HG03460 (cell line): Measurements from ENCODE around the gene ABCD2.
"Not testable (repeated sequence)": the region's sequence is repeated elsewhere in the genome, so short reads cannot be mapped to it uniquely, and the experiment has no call there.

Experiments used
- ATAC-seq: cut with Tn5 transposase; IDR thresholded peaks from one replicate; pipeline ENCODE4 v1.9.1; 2021; ENCODE audit not compliant: unreplicated experiment

ABCD2 gene

DNA sequence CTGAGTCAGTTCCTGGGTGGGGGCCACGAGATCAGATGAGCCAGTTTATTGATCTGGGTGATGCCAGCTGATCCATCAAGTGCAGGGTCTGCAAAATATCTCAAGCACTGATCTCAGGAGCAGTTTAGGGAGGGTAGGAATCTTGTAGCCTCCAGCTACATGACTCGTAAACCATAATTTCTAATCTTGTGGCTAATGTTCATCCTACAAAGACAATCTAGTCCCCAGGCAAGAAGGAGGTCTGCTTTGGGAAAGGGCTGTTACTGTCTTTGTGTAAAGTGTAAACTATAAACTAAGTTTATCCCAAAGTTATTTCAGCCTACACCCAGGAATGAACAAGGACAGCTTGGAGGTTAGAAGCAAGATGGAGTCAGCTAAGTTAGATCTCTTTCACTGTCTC, 75.4 kb downstream of the ABCD2 start:
- not testable (repeated sequence) for ATAC-seq

DNA sequence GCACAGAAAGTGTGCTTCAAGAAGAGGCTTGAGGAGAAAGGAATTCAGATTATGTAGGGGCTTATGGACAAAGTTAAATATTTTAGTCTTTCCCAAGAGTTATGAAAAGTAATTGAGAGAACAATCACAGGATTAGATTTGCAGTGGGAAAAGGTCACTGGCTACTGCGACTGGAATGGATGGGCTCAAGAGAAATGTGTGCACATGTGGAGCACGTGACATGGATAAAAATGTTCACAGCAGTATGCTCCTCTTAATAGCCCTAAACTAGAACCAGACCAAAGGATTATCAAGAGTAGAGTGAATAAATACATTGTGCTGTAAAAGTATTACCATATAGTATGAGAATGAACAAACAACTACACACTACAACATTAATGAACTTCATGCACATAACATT, 78.1 kb downstream of the ABCD2 start:
- no peak for ATAC-seq

DNA sequence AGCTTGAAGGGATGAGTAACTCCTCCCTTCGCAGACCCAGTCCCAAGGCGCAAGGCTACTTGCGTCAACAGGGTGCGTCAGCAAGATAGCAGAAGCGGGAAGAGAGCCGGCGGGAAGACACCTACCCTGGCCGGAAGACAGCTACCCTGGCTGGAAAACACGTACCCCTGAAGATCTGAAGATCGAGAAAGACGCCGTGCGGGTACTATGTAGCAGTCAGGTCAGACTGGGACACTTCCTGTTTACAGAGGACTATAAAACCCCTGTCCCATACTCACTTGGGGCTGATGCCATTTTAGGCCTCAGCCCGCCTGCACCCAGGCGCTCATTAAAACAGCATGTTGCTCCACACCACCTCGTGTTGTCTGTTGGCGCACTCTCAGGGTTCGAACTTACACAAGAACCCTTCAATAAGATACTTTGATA, 80.9 kb downstream of the ABCD2 start:
- ATAC-seq = no peak

DNA sequence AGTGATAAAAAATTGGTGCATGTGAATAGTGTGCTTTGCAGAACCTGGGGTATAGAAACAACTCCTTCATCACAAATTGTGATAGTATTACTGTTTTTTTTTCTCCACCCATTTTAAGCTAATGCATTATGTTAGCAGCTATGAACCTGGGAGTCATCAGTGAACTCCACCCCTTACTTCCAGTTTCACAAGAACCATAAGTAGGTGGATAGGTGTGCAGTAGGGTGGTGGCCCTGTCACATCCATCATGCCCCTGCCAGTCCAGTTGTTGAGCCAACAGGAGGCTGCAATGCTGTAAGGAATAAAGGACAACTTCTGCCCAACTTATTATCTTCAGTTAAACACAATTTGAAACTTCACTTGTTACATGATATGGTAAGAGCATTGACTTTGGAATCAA, 85.7 kb downstream of the ABCD2 start:
- ATAC-seq = no peak

DNA sequence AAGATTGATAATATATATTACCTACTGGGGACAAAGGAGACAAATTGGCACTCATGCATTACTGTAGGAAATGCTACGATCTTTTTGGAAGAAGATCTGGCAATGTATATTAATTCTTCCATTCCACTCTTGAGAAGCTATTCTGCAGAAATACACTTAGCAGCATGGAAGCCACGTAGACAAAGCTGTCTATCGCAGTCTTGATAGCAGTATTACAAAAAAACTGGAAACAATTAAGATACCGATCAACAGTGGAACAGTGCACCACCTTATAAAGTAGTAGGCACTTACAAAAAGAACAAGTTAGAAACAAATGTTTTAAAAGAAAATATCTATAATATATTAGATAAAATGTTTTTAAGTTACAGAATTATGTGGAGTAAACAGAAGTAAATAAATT, 87.2 kb downstream of the ABCD2 start:
- no peak for ATAC-seq

DNA sequence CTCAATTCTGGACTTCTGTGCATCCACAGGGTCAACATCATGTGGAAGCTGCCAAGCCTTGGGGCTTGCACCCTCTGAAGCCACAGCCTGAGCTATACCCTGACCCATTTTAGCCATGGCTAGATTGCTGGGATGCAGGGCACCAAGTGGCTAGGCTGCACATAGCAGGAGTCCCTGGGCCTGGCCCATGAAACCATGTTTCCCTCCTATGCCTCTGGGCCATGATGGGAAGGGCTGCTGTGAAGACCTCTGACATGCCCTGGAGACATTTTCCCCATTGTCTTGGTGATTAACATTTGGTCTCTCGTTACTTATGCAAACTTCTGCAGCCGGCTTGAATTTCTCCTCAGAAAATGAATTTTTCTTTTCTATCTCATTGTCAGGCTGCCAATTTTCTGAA, 92.6 kb downstream of the ABCD2 start:
- ATAC-seq = no peak

DNA sequence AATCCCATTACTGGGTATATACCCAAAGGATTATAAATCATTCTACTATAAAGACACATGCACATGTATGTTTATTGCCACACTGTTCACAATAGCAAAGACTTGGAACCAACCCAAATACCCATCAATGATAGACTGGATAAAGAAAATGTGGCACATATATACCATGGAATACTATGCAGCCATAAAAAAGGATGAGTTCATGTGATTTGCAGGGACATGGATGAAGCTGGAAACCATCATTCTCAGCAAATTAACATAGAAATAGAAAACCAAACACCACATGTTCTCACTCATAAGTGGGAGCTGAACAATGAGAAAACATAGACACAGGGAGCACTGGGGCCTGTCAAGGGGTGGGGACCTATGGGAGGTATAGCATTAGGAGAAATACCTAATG, 97.4 kb downstream of the ABCD2 start:
- not testable (repeated sequence) for ATAC-seq

DNA sequence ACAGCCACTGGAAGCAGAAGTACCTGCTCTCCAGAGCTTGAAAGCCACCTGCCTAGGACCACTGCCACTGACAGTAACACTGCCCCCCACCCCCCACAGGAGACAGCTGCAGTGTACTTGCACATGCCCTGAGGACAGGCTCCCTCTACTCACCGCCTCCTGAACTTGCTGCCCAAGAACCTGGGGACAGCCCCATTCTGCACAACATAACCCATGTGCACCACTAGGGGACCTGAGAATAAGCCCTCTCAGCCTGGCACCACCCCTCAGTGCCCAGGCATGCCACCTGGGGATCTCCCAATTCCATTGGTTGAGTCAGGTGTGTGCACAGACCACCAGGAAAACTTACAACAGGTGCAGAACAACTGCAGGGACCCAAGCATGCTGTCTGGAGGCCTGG, 109.6 kb downstream of the ABCD2 start:
- ATAC-seq = no peak

DNA sequence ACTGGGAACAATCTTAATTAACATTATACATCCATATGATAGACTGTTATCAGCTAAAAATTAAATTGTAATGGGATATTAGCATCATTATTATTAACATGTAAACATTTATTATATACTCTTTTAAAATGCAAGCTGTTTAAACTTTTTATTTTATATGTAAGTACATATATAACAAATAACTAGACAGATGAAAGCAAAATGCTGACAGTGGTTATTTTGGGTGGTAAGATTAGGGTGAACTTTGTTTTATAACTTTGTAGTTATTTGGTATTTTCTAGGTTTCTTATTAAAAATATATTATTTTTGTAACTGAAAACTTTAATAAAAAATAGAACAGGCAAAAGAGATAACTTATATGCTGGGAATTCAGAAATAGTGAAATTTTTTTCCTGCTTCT, 114.0 kb downstream of the ABCD2 start:
- ATAC-seq = no peak

DNA sequence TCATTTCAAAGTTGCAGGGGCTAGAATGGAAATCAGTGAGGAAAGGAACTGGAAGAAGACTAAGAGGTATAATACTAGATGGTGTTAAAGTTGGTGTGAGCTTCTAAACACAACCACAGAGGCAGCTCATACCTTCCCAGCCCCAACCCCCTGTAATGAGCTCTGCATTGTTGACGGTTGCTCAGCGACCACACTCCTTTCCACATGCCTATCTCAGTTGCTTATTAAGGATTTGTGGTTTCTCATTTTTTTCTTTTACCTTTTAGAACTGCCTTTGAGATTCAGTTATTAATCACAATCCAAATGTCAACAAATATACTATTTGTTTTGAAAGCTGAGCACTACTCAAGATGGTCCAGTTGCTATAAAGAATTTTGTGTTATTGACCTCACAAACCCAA, 114.6 kb downstream of the ABCD2 start:
- no peak for ATAC-seq

DNA sequence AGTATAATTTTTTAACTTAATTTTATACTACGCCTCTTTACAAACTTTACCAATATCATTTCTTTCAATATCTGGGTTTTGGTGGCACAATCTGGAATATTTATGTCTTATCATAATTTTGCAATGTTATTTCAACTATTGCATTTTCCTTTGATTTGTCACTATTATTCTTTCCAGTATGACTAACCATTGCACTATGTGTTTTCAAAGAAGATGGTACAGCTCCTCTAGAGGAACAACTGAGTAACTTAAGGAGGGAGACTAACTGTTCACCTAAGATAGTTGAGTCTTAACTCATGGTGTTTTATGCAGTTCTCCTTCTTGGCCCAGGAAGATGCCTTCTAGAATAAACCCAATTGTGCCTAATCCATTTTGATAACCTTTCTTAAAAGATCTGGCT, 116.2 kb downstream of the ABCD2 start:
- no peak for ATAC-seq

DNA sequence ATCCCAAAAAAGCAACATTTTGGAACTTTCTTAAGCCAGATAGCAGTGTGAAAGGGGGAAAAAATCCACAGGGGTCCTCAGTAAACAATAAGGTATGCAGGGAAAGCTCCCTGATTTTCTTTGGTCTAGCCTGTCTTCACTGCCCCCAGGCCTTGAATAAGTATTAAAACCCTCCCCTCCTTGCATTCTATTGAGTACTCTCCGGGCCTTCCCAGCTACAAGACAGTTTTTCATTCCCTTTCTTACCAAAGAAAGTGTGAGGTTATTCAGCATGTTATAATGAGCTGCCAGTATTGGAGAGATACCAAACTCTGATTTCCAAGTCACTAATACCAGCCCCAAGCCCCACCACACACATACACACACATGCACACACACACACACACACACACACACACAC, 116.9 kb downstream of the ABCD2 start:
- ATAC-seq = no peak
